Measurements from ENCODE around the gene INPP4B. TPM values are rescaled to one million over a fixed set of nuclear protein-coding genes. Genes with fewer than 3 reads are reported as not detected.

The INPP4B gene
- polyA plus RNA-seq, 1 of the 3 experiments (the other 2 are of a cell fraction): 0.08 TPM

DNA sequence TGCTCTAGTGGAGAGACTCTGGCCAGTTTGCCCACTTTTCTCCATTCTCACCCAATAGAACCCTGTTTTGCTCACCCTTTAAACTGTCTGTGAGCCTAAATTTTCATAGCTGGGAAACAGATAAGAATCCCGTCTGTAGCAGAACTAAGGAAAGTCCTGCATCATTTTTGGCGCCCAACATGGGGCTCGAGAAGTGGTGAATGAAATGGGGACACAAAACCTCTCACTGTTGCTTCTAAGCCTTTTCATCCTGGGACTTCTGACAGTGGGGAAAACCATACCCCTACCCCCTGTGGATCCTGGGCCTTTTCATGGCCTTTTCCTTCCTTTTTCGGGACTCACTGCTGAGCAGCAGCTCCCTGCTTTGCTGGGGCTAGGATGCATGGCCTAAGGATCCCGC is 189.9 kb downstream of the INPP4B start:
- no peaks in the 10 kb centered on the region for H3K79me2 ChIP-seq (ENCODE audit: insufficient read depth)
- H3K4me2 ChIP-seq: no peak overlapping the region
- ChIA-PET CTCF (no interaction called here), POLR2A (no interaction called here)
- DNase-seq: no peak
- TF ChIP-seq SMC3 (IDR thresholded peaks at IDR 0.05; ENCODE audit: low read depth, low read length) (no peak), JUND (IDR thresholded peaks at IDR 0.05) (no peak), MEF2A (IDR thresholded peaks at IDR 0.05; ENCODE audit: borderline replicate concordance, low read depth) (no peak), NRF1 (IDR thresholded peaks at IDR 0.05; ENCODE audit: low read depth, low read length) (no peak), POLR2AphosphoS5 (IDR thresholded peaks at IDR 0.05; ENCODE audit: low read depth, low read length) (no peak), EP300 (IDR thresholded peaks at IDR 0.05; ENCODE audit: borderline replicate concordance in 1 of 2, low read depth in 1 of 2, low read length in 1 of 2) (no peak), RCOR1 (IDR thresholded peaks at IDR 0.05; ENCODE audit: low read length) (no peak), TEAD4 (IDR thresholded peaks at IDR 0.05; ENCODE audit: borderline replicate concordance, insufficient read depth) (no peak), ELF1 (IDR thresholded peaks at IDR 0.05) (no peak), RXRA (IDR thresholded peaks at IDR 0.05; ENCODE audit: borderline replicate concordance, low read depth) (no peak), FOSL2 (IDR thresholded peaks at IDR 0.05; ENCODE audit: borderline replicate concordance, low read depth) (no peak), GABPA (IDR thresholded peaks at IDR 0.05; ENCODE audit: low read depth) (no peak), RFX5 (IDR thresholded peaks at IDR 0.05; ENCODE audit: low read length) (no peak)
- no peaks in the 10 kb centered on the region for H3K9me2 ChIP-seq
- no peaks in the 10 kb centered on the region for H3K4me1 ChIP-seq (ENCODE audit: control insufficient read depth in 1 of 2, insufficient read depth in 2 of 2, low read depth in 1 of 2, low read length in 1 of 2)
- no peak overlapping the region for H3K4me3 ChIP-seq (ENCODE audit: low read depth in 2 of 2, low read length in 1 of 2)
- no peak overlapping the region for H3K9ac ChIP-seq
- H2AFZ ChIP-seq (ENCODE audit: low read depth): no peak overlapping the region
- peaks cover 26% of the 10 kb centered on the region; the same call in 1 of the 2 replicates for H3K9me3 ChIP-seq
- H4K20me1 ChIP-seq (ENCODE audit: insufficient read depth): no peaks in the 10 kb centered on the region
- H3F3A ChIP-seq (replicated peaks; ENCODE audit: insufficient read depth): no peaks in the 10 kb centered on the region
- 41% methylated on average over 5 of the region's 5 CpGs for WGBS (ENCODE audit: low lambda C conversion rate)
- no peaks in the 10 kb centered on the region for H3K36me3 ChIP-seq (replicated peaks in 1 of 2; ENCODE audit: control insufficient read depth in 1 of 2, insufficient read depth in 2 of 2, low read length in 1 of 2)
- no peak overlapping the region for H3K27ac ChIP-seq (ENCODE audit: low read depth in 2 of 2, low read length in 1 of 2)
- no peaks in the 10 kb centered on the region for H3K27me3 ChIP-seq (ENCODE audit: insufficient read depth)

DNA sequence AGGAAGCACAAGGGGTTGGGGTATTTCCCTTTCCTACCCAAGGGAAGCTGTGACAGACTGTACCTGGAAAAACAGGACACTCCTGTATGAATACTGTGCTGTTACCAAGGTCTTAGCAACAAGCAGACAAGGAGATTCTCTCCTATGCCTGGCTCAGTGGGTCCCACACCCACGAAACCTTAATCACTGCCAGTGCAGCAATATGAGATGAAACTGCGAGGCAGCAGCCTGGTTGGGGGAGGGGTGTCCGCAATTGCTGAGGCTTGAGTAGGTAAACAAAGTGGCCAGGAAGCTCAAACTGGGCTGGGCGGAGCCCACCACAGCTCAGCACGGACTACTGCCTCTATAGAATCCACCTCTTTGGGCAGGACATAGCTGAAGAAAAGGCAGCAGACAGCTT is 197.7 kb downstream of the INPP4B start:
- POLR2A ChIA-PET: no interaction called here
- Histone ChIP-seq H3K27ac (ENCODE audit: low read depth in 2 of 2, low read length in 1 of 2) (no peak overlapping the region), H3K9me2 (no peaks in the 10 kb centered on the region), H2AFZ (ENCODE audit: low read depth) (no peak overlapping the region), H4K20me1 (ENCODE audit: insufficient read depth) (no peaks in the 10 kb centered on the region), H3K4me1 (ENCODE audit: control insufficient read depth in 1 of 2, insufficient read depth in 2 of 2, low read depth in 1 of 2, low read length in 1 of 2) (no peaks in the 10 kb centered on the region; a peak in 1 of 4 replicates), H3K9ac (no peak overlapping the region), H3K79me2 (ENCODE audit: insufficient read depth) (no peaks in the 10 kb centered on the region), H3K27me3 (ENCODE audit: insufficient read depth) (no peaks in the 10 kb centered on the region), H3K4me2 (no peak overlapping the region), H3K4me3 (ENCODE audit: low read depth in 2 of 2, low read length in 1 of 2) (no peak overlapping the region), H3K9me3 (no peaks in the 10 kb centered on the region), H3F3A (replicated peaks; ENCODE audit: insufficient read depth) (no peaks in the 10 kb centered on the region), H3K36me3 (replicated peaks in 1 of 2; ENCODE audit: control insufficient read depth in 1 of 2, insufficient read depth in 2 of 2, low read length in 1 of 2) (no peaks in the 10 kb centered on the region)
- WGBS (ENCODE audit: low lambda C conversion rate): 26% methylated on average over 4 of the region's 5 CpGs
- CTCF ChIA-PET: interaction anchor here (0.6 kb wide), 1 partner anchor 411 kb away, joined by 3 read pairs; no protein-coding TSS in a partner anchor
- no peak for DNase-seq
- TF ChIP-seq GABPA (IDR thresholded peaks at IDR 0.05; ENCODE audit: low read depth): no peak
- TF ChIP-seq, protein P1, sequence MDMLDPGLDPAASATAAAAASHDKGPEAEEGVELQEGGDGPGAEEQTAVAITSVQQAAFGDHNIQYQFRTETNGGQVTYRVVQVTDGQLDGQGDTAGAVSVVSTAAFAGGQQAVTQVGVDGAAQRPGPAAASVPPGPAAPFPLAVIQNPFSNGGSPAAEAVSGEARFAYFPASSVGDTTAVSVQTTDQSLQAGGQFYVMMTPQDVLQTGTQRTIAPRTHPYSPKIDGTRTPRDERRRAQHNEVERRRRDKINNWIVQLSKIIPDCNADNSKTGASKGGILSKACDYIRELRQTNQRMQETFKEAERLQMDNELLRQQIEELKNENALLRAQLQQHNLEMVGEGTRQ (IDR thresholded peaks at IDR 0.05; ENCODE audit: borderline replicate concordance, low read depth, low read length): no peak
- no peak for TF ChIP-seq FOSL2 (IDR thresholded peaks at IDR 0.05; ENCODE audit: borderline replicate concordance, low read depth)
- TF ChIP-seq CHD2 (IDR thresholded peaks at IDR 0.05; ENCODE audit: low read length, partially characterized antibody): no peak
- no peak for TF ChIP-seq GATA2 (CRISPR knock-in tag; IDR thresholded peaks at IDR 0.05)
- no peak for TF ChIP-seq FOXM1 (IDR thresholded peaks at IDR 0.05; ENCODE audit: low read depth)
- TF ChIP-seq SIN3A (IDR thresholded peaks at IDR 0.05; ENCODE audit: borderline replicate concordance, low read depth, low read length): no peak
- TF ChIP-seq NRF1 (IDR thresholded peaks at IDR 0.05; ENCODE audit: low read depth, low read length): no peak
- TF ChIP-seq, protein P2, sequence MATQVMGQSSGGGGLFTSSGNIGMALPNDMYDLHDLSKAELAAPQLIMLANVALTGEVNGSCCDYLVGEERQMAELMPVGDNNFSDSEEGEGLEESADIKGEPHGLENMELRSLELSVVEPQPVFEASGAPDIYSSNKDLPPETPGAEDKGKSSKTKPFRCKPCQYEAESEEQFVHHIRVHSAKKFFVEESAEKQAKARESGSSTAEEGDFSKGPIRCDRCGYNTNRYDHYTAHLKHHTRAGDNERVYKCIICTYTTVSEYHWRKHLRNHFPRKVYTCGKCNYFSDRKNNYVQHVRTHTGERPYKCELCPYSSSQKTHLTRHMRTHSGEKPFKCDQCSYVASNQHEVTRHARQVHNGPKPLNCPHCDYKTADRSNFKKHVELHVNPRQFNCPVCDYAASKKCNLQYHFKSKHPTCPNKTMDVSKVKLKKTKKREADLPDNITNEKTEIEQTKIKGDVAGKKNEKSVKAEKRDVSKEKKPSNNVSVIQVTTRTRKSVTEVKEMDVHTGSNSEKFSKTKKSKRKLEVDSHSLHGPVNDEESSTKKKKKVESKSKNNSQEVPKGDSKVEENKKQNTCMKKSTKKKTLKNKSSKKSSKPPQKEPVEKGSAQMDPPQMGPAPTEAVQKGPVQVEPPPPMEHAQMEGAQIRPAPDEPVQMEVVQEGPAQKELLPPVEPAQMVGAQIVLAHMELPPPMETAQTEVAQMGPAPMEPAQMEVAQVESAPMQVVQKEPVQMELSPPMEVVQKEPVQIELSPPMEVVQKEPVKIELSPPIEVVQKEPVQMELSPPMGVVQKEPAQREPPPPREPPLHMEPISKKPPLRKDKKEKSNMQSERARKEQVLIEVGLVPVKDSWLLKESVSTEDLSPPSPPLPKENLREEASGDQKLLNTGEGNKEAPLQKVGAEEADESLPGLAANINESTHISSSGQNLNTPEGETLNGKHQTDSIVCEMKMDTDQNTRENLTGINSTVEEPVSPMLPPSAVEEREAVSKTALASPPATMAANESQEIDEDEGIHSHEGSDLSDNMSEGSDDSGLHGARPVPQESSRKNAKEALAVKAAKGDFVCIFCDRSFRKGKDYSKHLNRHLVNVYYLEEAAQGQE (IDR thresholded peaks at IDR 0.05; ENCODE audit: low read depth, low read length): no peak
- no peak for TF ChIP-seq JUND (IDR thresholded peaks at IDR 0.05)
- no peak for TF ChIP-seq RCOR1 (IDR thresholded peaks at IDR 0.05; ENCODE audit: low read length)
- TF ChIP-seq TEAD4 (IDR thresholded peaks at IDR 0.05; ENCODE audit: borderline replicate concordance, insufficient read depth): no peak
